HG03039 (cell line): Measurements from ENCODE around the gene MON1B.
A peak's percentile ranks its signal among the peaks of the same experiment; 100 is the strongest.

ENCODE experiments used
- ATAC-seq: cut with Tn5 transposase; IDR thresholded peaks from one replicate; pipeline ENCODE4 v1.9.1; 2021; ENCODE audit warnings: mild to moderate bottlenecking, moderate library complexity; ENCODE audit not compliant: unreplicated experiment

MON1B gene

DNA sequence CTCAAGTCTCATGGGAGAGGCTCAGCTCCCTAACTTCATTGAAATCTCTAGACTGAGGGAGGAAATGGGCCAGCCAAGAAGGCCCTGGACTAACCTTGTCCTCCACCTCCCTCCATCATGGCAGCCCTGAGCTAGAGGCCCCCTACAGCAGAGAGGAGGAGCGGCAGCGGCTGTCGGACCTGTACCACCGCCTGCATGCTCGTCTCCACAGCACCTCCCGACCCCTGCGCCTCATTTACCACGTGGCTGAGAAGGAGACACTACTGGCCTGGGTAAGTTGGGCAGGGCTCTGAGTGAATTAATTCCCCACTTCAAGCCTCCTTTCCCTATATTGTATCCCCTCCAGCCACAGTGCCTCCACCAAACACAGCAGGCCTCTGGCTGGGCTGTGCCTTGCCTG lies 4.4 kb downstream of the MON1B start:
- ATAC-seq = no peak

- ATAC-seq = no peak
Measured at GRCh38 chr16:77197747-77198146, 6.8 kb downstream of the MON1B start.

GRCh38 chr16:77199211-77199610 lies 8.2 kb downstream of the MON1B start, which contains the start of gene SYCE1L:
Gene SYCE1L, plus strand, starts transcription at chr16:77199408. Its CDS starts 44 bp downstream, at chr16:77199452.
- no peak for ATAC-seq

GRCh38 chr16:77206533-77206932 lies 15.5 kb downstream of the MON1B start:
- no peak for ATAC-seq

- ATAC-seq = no peak
Measured at GRCh38 chr16:77207030-77207429, 16.0 kb downstream of the MON1B start.

DNA sequence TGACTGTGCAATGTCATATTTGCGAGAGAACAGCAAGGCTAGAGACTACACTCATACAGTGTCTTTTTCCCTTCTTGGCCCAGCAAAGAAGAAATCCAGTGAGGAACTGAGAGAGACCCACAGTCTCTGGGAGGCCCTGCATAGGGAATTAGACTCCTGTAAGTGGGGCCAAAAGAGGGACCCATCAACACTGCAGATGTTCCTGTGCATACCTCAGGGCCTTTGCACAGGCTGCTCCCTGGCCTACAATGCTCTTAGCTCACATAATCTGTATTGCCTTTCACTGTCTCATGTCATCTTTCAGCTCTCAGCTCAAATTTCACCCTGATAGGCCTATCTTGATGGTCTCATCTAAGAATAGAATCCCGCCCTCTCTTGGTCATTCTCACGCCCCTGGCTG lies 17.4 kb downstream of the MON1B start:
- no peak for ATAC-seq

DNA sequence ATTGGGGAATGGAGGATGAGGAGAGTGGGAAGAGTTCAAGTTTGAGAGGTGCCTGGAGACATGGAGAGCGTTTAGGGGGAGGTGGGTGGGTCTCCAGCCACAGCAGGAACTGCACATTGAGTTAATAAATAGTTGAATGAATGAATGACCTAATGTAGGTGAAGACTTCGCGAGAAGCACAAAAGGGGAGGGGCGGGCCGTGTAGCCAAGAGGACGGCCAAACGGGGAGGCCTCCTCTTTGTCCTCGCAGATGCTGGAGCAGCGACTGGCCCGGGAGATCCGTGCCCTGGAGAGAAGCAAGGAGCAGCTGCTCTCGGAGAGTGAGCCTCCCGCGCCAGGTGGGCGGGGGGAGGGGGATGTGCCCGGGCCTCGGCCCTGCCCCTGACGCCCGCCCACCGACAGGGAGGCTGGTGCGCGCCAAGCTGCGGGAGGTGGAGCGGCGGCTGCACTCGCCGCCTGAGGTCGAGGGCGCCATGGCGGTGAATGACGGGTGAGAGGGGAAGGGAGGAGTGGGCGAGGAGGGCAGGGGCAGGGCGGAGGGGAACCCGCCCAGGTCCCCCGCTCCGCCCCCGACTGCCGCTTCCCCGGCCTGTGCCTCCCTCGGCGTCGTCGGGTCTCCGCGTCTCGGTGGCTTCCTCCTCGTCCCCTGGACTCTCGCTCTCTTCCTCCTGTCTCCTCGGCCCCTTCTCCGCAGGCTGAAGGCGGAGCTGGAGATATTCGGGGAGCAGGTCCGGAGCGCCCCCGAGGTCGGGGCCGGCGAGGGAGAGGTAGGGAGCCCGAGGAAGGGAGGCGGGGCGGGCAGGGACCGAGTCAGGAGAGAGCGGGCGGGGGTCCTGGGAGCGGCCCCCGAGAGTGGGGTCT lies 21.1 kb downstream of the MON1B start:
- ATAC-seq = peak; percentile 64

GRCh38 chr16:77212741-77213541 lies 22.0 kb downstream of the MON1B start:
- peak; percentile 73 for ATAC-seq

DNA sequence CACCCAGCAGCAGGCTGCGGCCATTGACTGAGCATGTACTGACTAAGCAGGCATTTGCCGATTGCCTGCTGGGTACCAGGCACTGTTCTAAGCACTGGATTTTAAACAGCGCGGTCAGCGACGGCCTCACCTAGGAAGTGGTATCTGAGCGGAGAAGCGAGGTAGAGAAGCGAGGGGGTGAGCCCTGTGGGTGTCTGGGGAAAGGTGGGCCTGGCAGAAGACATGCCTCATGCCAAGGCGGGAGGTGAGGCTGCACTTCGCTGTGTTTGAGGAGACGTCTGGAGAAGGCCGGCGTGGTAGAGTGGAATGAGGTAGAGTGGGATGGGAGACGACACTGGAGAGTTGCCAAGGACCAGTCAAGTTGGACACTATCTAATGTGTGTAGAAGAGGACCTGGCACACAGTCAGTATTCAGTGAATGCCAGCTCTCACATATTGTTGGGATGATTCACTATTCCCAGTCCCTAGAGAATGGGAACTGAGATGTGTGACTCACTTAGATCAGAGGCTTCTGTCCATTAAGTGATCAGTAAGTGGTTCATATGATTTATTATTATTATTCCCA lies 22.6 kb downstream of the MON1B start:
- ATAC-seq = no peak

DNA sequence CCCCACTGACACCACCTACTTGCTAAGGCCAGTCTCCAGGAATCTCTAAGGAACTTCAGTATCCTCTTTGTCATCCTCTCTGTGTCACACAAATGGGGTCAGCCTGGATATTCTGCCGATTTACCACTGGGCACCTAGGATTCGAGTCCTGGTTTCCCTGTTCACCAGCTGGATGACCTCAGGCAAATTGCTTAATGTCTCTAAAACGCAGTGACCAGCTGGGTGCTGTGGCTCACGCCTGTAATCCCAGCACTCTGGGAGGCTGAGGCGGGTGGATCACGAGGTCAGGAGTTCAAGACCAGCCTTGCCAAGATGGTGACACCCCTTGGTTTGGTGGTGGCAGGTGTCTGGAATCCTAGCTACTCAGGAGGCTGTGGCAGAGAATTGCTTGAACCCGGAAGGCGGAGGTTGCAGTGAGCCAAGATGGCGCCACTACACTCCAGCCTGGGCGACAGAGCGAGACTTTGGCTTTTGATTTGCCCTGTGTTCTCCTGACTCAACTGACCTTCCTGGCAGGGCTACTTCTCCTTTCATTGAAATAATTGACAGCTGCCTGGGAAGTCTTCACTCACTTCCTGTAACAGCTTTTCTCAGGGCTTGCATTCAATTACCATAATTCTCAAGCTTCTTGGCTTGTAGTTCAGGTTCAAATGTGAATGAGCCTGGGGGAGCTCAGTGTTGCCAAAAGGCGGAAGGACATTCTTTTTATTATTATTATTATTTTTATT lies 23.6 kb downstream of the MON1B start:
- ATAC-seq = no peak

- ATAC-seq = no peak
Measured at GRCh38 chr16:77219437-77219836, 28.4 kb downstream of the MON1B start.

GRCh38 chr16:77220427-77220826 lies 29.4 kb downstream of the MON1B start:
- ATAC-seq = peak; percentile 60

GRCh38 chr16:77221482-77221881 lies 30.5 kb downstream of the MON1B start:
- ATAC-seq = no peak

DNA sequence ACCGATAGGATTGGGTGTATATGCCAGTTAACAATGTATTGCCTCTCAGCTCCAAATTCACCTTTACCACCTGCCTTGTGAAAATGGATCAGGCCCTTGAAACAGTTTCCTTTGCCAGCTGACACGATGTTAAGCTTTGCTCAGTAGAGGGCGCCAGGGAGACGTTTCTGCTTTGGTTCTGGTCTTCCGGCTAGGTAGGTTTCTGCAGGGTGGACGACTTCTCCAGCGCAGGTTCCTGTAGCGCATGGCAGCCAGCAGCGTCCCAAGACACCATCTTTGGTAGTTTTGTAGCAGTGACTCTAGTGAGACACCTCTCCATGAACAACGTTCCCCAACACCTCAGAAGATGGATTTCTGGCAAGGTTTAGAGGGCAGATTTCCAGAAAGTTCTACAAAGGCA lies 32.2 kb downstream of the MON1B start:
- no peak for ATAC-seq

GRCh38 chr16:77225182-77225581 lies 34.2 kb downstream of the MON1B start:
- no peak for ATAC-seq

DNA sequence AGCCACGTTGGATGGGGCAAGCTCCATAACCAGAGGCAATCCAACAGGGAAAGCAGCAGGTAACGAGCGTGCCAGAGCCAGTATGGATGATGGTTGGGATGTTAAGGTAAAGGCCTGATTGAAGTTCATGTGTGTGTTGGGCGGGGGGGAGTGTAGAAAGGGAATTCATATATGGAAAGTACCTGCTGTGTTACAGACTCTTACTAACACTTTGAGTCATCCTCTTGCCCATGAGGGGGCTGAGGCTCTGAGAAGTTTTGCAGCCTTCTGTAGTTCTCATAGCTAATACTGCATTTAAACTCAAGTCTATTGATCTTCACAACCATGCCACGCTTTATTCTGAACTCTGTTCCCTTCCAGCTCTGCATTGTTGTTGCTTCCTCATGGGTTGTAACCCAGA lies 36.8 kb downstream of the MON1B start:
- ATAC-seq = peak; percentile 87

GRCh38 chr16:77231047-77231446 lies 40.1 kb downstream of the MON1B start:
- no peak for ATAC-seq

DNA sequence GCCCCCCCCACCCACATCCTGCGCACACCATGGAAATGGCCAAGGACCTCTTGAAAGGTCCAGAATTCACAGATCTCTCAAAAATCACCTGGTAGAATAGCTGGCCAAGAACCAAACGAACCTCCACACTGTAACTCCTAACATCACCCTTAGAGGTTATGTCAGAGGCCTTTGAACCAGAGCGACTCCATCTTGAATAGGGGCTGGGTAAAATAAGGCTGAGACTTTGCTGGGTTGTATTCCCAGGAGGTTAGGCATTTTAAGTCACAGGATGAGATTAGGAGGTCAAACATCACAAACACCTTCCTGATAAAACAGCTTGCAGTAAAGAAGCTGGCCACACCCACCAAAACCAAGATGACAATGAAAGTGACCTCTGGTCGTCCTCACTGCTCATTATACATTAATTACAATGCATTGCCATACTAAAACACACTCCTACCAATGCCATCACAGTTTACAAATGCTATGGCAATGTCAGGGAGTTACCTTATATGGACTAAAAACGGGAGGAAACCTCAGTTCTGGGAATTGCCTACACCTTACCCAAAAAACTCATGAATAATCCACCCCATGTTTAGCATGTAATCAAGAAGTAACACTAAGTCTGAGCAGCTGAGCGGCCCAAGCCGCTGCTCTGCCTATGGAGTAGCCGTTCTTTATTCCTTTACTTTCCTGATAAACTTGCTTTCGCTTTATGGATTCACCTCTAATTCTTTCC lies 43.0 kb downstream of the MON1B start:
- ATAC-seq = no peak

DNA sequence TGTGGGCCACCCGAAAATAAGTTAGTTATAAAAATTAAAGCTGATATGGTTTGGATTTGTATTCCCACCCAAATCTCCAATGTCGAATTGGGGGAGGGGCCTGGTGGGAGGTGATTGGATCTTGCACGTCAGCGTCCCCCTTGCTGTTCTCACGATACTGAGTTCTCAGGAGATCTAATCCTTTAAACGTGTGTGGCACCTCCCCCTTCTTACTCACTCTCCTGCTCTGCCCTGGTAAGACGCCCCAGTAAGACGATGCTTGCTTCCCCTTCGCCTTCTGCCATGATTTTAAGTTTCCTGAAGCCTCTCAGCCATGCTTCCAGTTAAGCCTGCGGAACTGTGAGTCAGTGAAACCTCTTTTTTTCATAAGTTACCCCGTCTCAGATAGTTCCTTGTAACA lies 43.6 kb downstream of the MON1B start:
- no peak for ATAC-seq

- ATAC-seq = peak; percentile 98
Measured at GRCh38 chr16:77236063-77236511, 45.1 kb downstream of the MON1B start.
